ENCODE data around the gene GFM1. TPM values are rescaled to one million over a fixed set of nuclear protein-coding genes. Genes with fewer than 3 reads are reported as not detected.

GFM1 gene
- polyA plus RNA-seq, 1 donor (not counting 4 experiments of a cell fraction or from before 2014, with no cell fraction given), result 35.9 TPM

GRCh38 chr3:158728061-158728377 is 83.7 kb downstream of the GFM1 start:
- no peak overlapping the region for H3K4me3 ChIP-seq (ENCODE audit: control insufficient read depth in 2 of 3, extremely low read depth in 1 of 3, insufficient read depth in 2 of 3, low read depth in 1 of 3, low read length in 3 of 3)
- dilution Hi-C loops (cut with MboI; ENCODE audit: extremely low pct_ligation_motif_present, low sequenced_read_pairs), result no loop called here
- no peak for FAIRE-seq
- no peaks in the 10 kb centered on the region for H3K36me3 ChIP-seq (ENCODE audit: control insufficient read depth in 2 of 2, extremely low read depth in 1 of 2, insufficient read depth in 2 of 2, low read length in 2 of 2)
- peak overlapping the region; percentile 27 for H2AFZ ChIP-seq (ENCODE audit: control insufficient read depth, low read length)
- no peaks in the 10 kb centered on the region for H3K9me1 ChIP-seq (ENCODE audit: control insufficient read depth, extremely low read depth, insufficient read depth, low read length)
- H3K27me3 ChIP-seq (ENCODE audit: control insufficient read depth, extremely low read depth, insufficient read depth, low read length), result no peaks in the 10 kb centered on the region
- peaks cover 9% of the 10 kb centered on the region for H3K4me1 ChIP-seq (ENCODE audit: control insufficient read depth, extremely low read depth, insufficient read depth, low read length)
- H3K9ac ChIP-seq (ENCODE audit: control insufficient read depth, extremely low read depth, insufficient read depth, low read length), result no peak overlapping the region
- no peak for DNase-seq (ENCODE audit: low read depth, low spot score)
- no peak for TF ChIP-seq EZH2 (IDR thresholded peaks at IDR 0.05; ENCODE audit: low read length)
- TF ChIP-seq CTCF (optimal IDR thresholded peaks at IDR 0.05 in 1 of 3, IDR thresholded peaks at IDR 0.05 in 1 of 3, conservative IDR thresholded peaks at IDR 0.05 in 1 of 3; ENCODE audit: extremely low read depth in 1 of 3, insufficient read depth in 2 of 3, low read length in 3 of 3), result no peak
- H3K4me2 ChIP-seq (ENCODE audit: control insufficient read depth, extremely low read depth, insufficient read depth, low read depth, low read length), result peak overlapping the region; percentile 68
- H4K20me1 ChIP-seq (ENCODE audit: control insufficient read depth, extremely low read depth, insufficient read depth, low read length), result no peaks in the 10 kb centered on the region
- H3K27ac ChIP-seq (ENCODE audit: control insufficient read depth, insufficient read depth, low read length), result no peak overlapping the region
- no peaks in the 10 kb centered on the region for H3K9me3 ChIP-seq (ENCODE audit: control insufficient read depth, low read depth, low read length)
- H3K79me2 ChIP-seq (ENCODE audit: control insufficient read depth, insufficient read depth, low read length), result no peaks in the 10 kb centered on the region

GRCh38 chr3:158728851-158729250 is 84.5 kb downstream of the GFM1 start:
- no peaks in the 10 kb centered on the region for H3K79me2 ChIP-seq (ENCODE audit: control insufficient read depth, insufficient read depth, low read length)
- FAIRE-seq (no peak), DNase-seq (ENCODE audit: low read depth, low spot score) (no peak)
- H4K20me1 ChIP-seq (ENCODE audit: control insufficient read depth, extremely low read depth, insufficient read depth, low read length), result no peaks in the 10 kb centered on the region
- H3K9me3 ChIP-seq (ENCODE audit: control insufficient read depth, low read depth, low read length), result no peaks in the 10 kb centered on the region
- H3K27ac ChIP-seq (ENCODE audit: control insufficient read depth, insufficient read depth, low read length), result no peak overlapping the region
- H3K4me1 ChIP-seq (ENCODE audit: control insufficient read depth, extremely low read depth, insufficient read depth, low read length), result peaks cover 9% of the 10 kb centered on the region
- dilution Hi-C loops (cut with MboI; ENCODE audit: extremely low pct_ligation_motif_present, low sequenced_read_pairs), result no loop called here
- no peak overlapping the region for H2AFZ ChIP-seq (ENCODE audit: control insufficient read depth, low read length)
- H3K9ac ChIP-seq (ENCODE audit: control insufficient read depth, extremely low read depth, insufficient read depth, low read length), result no peak overlapping the region
- no peak overlapping the region for H3K4me2 ChIP-seq (ENCODE audit: control insufficient read depth, extremely low read depth, insufficient read depth, low read depth, low read length)
- H3K27me3 ChIP-seq (ENCODE audit: control insufficient read depth, extremely low read depth, insufficient read depth, low read length), result no peaks in the 10 kb centered on the region
- no peaks in the 10 kb centered on the region for H3K36me3 ChIP-seq (ENCODE audit: control insufficient read depth in 2 of 2, extremely low read depth in 1 of 2, insufficient read depth in 2 of 2, low read length in 2 of 2)
- no peak for TF ChIP-seq EZH2 (IDR thresholded peaks at IDR 0.05; ENCODE audit: low read length)
- no peak for TF ChIP-seq CTCF (optimal IDR thresholded peaks at IDR 0.05 in 1 of 3, IDR thresholded peaks at IDR 0.05 in 1 of 3, conservative IDR thresholded peaks at IDR 0.05 in 1 of 3; ENCODE audit: extremely low read depth in 1 of 3, insufficient read depth in 2 of 3, low read length in 3 of 3)
- no peak overlapping the region for H3K4me3 ChIP-seq (ENCODE audit: control insufficient read depth in 2 of 3, extremely low read depth in 1 of 3, insufficient read depth in 2 of 3, low read depth in 1 of 3, low read length in 3 of 3)
- no peaks in the 10 kb centered on the region for H3K9me1 ChIP-seq (ENCODE audit: control insufficient read depth, extremely low read depth, insufficient read depth, low read length)
